Activated gamma-delta T cell treated with Interleukin-2 at 50 U/mL for 16 hours (primary cell): ENCODE measurements around the gene PHRF1.

Experiments
- DNase-seq: peaks from one replicate; pipeline ENCODE4 v3.0.0-alpha.2; 2020

PHRF1 gene

DNA sequence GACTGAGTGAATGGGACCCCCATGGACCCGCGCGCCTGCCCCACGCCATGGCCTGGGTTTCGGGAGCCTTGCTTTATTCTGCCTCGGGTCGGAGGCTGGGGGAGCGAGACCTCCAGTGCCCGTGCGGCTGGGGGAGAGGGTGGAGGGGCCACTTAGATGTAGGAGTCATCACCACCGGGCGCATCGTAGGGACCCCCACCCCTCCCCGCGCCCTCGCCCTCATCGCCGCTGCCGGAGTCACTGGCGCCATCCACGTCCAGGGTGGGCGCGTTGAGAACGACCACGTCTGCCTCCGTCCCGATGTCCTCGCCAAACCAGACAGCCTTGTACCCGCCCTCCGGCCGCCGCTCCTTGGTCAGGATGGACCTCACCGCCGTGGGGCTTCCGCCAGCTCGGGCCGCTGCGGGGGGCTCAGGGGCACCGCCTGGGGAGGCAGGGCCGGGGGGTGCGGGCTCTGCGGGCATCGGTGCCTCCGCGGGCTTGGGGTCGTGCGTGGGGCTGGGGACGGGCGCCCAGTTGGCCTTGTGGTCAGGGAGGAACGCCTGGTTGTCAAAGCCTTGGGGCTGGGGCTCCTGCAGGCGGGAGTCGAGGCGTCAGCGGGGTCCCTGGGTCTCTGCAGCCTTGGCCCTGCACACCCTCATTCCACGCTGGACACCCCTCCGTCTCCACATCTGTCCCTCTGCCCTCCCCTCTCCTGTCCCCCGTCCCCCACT, 41.1 kb downstream of the PHRF1 start:
- no peak for DNase-seq

DNA sequence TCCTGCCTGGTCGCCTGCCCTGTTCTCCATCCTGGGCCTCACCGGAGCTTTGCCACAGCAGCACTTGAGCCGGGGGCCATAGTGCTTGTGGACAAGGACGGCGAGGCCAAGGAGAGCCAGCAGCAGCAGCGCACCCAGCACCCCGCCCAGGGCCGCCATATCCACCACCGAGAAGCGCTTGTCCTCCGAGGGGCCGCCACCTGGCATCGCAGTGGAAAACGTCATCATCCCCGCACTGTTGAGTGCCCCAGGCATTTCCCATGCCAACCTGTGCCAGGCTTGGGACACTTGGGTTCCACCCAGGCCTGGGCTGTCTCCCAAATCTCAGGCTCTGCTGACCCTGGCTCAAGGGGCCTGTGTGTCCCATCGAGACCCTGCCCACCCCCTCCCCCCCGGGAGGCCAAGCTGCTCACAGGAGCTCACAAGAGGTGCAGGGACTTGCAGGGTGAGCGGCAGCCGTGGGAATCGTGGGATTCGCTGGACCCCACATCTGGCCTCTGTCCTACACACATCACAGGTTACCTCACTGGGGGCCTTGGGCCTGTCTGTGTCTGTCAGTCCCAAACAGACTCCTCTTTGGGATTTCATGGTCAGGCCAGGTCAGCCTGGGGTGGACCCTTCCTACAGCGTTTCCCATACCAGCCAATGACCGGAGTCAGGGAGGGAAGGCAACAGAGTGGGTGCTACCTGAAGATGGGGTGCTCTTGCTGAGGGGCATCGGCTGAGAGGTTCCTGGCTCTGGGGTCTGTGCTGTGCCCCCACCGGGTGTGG, 41.8 kb downstream of the PHRF1 start:
- DNase-seq: no peak

DNA sequence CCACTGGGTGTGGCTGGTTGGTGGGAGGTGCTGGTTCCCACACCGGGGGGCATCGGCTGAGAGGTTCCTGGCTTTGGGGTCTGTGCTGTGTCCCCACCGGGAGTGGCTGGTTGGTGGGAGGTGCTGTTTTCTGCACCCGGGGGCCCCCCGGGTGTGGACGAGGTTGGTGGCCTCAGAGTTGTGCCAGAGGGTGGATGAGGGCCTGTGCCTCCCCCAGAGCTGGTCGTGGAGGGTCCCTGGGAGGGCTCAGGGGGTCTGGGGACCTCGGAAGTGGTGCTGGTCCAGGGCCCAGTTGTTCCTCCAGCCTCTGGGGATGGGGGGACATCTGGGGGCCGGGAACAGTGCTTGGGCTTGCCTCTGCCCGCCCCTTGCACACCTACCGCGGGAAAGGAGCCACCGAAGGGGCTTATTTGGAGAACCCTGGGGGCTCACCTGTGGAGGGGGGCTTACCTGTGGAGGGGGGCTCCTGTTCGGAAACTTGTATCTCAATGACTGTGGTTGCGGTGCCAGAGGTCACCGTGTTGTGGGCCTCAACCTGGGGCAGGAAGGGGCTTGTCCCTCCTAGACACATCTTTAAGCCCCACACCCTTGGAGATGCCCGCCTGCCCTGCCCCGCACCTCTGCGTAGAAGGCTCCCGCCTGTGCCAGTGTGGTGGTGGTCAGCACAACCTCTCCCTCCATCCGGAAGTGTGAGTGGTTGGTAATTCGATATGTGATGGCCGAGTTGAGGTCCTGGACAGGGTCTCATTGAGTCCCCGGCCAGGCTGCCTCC, 42.8 kb downstream of the PHRF1 start:
- DNase-seq: no peak

DNA sequence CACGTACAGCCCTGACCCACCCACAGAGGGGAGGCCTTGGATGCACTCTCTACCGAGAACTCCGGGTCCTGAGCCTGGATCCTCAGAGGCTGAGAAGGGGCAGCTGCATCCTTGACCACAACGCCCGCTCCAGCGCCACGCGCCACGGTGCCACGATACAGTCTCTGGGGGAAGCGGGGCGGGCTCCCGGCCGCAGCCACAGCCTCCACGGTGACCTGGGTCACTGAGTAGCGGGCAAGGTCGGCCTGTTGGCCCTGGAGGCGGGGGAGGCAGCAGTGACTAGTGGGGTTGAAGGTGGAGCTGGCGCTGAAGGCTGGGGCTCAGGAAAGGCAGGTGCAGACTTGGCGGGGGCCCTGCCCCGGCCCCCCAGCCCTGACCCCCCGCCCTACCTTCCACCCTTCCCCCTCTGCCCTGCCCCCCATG, 43.4 kb downstream of the PHRF1 start:
- DNase-seq: no peak

DNA sequence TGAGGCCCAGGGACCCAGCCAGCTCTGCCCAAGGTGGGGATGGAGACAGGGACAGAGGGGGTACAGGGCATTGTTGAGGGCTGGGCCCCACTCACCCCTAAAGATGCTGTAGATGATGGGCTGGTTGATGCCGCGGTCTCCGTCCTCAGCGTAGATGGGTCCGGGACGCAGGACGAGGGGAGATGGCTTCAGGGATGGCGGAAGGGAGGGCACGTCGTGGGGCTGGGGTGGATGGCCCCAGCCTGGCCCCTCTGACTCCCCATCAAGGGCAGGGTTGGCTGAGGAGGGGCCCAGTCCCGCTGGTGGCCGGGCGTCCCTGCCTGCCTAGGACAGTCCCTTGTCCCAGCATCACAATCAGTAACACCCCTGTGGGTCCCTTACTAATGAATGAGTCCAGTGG, 43.9 kb downstream of the PHRF1 start:
- DNase-seq: peak; percentile 2

DNA sequence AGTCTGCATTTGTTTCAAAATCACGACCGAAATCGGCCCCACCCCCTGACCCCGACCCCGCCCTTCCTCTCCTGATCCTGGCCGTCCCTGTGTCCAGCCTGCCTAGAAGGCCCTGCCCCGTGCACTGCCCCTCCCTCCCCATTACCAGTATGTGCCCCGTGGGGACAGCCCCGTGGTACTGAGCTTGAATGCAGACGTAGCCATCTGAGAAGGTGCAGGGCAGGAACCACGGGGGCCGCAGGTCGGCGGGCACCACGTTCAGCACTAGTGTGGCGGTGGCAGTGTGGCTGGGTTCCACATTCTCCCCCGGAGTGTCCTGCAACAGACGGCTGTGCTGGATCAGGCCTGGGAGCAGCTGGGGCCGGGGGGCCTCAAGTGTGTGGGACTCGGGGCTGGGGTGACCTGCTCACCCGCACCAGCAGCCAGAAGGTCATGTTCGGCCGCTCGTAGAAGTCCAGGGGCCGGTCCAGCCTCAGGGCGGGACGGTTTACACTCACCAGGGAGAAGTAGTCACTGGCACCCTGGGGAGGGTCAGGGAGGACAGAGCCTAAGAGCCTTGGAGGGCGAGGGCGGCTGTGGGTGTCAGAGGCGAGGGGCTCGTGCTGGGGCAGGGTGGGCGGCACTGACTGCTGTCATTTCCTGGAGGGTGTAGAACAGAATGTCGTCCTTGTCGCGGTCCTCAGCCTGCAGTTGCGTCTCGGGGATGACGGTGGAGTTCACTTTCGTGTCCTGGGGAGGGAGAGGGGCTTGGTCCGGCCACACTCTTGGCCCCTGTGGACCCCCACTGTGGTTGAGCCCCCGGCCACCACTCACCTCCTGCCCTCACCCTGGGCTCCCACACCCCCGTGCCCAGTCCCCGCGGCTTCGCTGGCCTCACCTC, 44.9 kb downstream of the PHRF1 start:
- no peak for DNase-seq

DNA sequence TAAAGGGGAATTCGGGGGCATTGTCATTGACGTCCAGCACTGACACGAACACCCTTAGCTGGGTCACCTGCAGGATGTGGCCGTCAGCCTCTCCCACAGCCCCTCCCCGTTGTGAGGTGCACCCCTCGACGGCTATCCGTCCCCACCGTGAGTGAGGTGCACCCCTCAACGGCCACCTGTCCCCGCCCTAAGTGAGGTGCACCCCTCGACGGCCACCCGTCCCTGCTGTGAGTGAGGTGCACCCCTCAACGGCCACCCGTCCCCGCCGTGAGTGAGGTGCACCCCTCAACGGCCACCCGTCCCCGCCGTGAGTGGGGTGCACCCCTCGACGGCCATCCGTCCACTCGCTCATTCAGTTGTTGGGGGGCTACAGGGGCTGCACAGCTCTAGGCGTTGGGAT, 45.6 kb downstream of the PHRF1 start:
- no peak for DNase-seq

DNA sequence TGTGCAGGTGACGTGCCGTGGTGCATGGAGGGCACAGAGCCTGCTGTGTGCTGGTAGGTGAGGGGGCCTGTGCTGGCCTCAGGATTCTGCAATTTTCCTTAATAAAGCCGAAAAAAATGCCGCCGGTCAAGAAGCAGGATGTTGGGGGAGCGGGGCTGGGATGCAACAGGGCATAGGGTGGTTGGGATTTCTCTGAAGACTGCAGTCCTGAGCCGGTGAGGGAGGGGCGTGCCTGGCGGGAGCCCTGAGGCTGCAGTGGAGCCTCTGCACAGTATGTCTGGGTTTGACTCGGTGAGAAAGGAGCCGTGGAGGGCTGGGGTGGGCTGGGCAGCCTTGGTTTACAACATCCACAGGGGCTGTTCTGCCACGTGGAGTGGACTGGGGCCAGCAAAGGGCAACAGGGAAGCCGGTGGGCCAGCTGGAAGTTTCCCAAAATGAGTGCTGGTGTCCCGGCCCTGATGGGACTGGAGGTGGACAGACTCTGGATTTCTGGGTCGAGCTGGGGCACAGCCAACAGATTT, 47.1 kb downstream of the PHRF1 start:
- no peak for DNase-seq

DNA sequence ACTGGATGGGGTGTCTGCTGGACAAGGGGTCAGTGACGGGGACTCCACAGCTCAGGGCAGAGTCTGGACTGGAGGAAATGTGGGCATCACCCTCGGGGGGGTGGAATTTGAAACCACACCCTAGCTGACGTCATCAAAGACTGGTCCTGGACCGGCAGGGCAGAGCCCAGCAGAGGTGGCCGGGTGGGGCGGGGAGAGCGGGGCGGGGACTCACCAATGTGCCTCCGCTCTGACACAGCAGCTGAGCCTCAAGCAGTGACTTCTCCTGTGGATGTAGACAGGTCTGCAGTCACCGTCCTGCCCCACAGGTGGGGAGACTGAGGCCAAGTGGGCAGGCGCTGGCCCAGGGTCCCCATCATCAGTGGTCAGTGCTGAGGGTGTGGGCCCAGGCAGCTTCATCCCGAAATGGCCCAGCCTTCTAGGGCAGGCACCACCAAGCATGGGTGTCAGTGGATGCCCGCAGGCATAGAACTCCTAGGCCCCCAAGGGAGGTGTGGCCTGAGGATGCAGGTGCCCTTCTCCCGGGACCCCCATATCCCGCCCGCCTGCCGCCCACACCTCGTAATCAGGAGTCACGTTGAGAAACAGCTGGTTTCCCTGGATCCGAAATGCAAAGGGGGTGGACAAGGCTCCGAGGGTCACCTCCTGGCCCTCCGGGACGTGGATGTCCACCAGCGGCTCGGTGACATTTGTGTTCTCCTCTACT, 47.9 kb downstream of the PHRF1 start:
- DNase-seq: no peak

DNA sequence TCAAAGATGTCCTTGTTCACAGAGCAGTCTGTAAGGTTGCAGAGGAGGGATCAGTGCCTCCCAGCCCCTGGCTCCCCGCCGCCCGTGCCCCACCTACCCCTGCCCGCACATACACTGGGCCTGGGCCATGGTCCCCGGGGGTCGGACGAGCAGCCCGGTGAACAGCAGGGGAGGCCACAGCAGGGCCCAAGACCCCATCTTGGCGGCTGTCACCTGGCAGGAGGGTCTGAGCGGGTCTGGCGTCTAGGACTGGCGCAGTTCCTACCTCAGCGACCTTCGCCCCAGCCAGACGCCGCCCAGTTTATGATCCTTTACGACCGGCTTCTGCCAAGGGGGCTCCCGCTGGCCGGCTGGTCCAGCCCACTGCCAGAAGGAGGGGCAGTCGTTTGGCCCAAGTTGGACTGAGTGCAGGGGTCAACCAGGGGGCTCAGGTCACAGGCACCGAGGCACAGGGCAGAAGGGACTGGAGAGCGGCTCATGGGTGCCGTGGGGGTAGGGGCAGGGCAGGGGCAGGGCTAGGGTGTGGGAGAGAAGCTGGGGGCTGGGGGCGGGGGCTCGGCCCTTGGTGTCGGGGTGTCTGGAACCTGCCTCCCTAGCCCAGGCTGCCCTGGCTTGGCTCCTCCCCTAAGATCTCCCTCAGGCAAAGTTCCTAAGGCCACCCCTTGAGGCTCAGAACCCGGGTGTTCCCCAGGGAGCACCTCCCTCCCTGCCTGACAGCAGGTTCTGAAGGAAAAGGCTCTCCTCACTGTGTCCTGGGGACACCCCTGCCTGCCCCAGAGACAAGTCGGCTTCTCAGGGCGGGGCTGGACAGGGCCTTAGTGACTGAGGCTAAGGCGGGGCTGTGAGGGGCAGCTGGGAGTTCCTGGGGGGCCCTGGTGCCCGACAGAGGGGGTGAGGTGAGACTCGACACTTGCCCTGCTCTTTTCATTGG, 48.7 kb downstream of the PHRF1 start, which contains the start of gene CDHR5:
Gene CDHR5, minus strand, starts transcription at position 251 of the 931 bp plus-strand sequence. Its CDS starts 53 bp downstream, at position 198.
- DNase-seq: no peak

DNA sequence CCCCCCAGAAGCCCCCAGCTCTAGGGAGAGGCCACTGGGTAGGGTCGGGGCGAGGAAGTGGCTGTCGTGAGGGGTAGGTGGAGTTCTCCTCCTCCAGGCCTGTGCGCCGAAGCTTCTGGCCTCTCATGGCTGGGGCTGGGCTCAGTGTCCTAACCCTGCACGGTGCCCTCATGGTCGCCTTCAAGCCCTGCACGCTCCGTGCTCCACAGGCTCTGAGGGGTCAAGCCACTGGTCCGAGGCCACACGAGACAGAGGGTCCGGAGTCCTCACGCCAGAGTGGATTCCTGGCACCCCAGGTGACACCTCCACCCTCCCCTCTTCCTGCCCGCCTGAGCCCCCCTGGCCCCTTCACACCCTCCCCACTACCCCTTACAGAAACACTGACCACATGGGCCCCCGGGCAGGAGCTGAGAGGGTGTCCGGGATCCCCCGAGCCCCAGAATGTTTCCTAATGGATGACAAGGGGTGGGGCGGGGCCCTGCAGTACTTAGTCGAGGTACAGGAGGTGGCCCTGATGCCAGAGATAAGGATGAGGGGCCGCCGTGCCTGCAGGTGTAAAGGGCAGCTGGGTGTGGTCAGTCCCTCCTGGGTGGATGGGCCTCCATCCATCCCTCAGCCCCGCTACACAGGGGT, 49.5 kb downstream of the PHRF1 start:
- no peak for DNase-seq

DNA sequence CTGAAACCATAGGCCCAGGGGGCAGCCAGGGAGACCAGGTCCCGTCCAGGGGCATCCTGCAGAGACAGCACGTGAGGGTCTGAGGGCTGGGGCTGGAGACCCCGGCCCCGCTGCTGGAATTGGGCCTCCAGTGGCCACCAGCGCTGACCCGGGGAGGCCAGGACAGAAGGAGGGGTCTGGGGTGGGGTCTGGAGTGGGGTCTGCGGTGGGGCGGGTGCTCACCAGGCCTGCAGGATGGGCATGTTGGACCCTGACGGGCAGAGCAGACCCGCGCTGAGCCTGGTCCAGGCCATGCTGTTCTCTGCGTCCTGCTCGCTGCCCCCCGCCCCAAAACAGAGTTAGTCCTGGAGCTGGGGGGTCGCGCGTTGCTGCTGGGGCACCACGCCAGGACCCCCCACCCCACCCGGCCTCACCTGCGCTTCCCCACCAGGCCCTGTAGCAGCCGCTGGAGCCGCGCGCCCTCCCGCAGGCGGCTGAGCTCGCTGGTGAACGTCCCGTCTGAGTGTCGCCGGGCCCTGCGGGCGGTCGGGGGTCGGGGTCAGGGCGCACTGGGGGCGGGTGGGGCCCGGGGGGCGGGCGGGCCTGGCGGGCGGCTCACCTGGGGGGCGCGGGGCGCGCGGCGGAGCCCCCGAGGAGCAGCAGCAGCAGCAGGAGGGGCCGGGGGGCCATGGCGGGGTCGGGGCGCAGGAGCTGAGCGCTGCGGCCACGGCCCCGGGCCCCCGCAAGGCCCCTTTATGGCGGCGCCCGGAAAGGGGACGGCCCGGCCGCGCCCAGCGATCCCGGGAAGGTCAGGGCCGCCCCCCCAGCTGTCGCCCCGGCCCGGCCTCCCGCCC, 50.4 kb downstream of the PHRF1 start, which contains the start of gene SCT:
Gene SCT, minus strand, starts transcription at position 707 of the 833 bp plus-strand sequence. Its CDS starts 38 bp downstream, at position 669.
- DNase-seq: no peak

DNA sequence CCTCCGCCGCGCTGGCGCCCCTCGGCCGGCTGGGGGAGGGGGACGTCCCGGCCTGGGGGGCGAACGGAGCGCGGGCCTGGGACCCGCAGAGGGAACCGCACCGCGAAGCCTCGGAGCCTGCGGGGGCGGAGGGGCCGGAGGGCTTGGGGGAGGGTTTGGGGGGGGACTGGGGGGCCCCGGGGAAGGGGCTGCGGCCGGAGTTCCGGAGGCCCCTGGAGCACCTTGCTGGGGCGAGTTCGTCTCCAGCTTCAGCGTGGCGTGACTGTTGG, 51.0 kb downstream of the PHRF1 start:
- no peak for DNase-seq

DNA sequence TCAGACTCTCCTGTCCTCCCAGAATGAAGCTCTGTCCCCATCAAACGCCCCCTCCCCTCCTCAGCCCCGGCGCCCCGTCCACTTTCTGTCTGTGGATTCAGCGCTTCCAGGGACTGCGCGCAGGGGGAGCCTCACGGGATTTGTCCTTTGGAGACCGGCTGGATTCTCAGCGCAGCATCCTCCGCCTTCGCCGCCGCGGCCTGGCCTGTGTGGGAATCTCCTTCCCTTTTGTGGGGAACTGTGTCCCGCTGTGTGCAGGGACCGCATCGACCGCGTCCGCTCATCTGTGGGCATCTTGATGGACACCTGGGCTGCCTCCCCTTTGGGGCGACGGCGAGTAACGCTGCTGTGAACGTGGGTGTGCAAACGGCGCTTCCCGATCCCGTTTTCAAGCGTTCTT, 51.8 kb downstream of the PHRF1 start:
- no peak for DNase-seq

DNA sequence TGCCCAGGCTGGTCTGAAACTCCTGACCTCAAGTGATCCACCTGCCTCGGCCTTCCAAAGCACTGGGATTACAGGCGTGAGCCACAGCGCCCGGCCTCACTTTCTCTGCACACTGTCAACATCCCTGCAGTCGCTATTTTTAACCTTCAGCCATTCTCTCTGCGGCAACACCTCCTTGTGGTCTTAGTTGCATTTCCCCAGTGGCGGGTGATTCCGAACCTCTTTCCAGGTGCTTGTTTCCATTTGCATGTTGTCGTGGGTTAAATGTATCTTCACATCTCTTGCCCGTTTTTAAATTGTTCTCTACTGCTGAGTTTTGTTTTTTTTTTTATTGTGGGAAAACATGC, 52.9 kb downstream of the PHRF1 start:
- no peak for DNase-seq

DNA sequence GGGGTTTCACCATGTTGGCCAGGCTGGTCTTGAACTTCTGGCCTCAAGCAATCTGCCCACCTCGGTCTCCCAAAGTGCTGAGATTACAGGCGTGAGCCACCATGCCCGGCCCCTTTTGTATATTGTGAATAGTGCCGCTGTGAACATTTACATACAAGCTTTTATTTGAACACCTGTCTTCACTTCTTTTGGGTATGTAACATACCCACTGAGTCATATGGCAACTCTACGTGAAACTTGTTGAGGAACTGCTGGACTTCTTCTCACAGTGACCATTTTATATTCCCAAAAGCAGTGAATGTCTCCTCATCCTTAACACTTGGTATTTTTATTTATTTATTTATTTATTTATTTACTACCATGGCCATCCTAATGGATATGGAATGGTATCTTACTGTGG, 54.6 kb downstream of the PHRF1 start:
- no peak for DNase-seq

DNA sequence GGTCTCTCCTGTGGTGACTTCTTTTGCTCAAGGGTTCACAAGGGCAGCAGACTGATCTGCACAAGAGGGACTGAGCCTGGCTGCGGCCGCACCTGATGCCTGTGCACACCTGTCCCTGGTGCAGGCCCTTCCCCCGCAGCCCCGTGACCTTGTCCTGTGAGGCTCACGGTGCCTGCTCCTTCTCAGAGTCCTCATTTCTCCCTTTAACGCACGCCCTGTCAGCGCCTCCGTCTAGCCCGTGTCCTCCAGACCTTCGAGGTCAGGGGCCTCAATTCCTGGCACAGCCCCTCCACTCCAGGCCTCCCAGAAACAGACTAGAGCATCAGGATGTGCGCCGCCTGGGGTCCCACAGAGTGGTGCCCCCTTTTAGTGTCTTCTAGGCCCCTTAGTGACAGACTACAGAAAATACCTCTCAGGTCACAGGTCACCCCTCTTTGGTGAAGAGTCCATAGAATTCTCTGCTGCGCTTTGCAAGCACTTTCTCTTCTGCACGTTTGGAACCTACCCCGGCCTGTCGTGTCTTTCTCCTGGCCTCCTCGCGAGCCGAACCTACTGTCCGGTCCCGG, 59.8 kb downstream of the PHRF1 start:
- DNase-seq: no peak

DNA sequence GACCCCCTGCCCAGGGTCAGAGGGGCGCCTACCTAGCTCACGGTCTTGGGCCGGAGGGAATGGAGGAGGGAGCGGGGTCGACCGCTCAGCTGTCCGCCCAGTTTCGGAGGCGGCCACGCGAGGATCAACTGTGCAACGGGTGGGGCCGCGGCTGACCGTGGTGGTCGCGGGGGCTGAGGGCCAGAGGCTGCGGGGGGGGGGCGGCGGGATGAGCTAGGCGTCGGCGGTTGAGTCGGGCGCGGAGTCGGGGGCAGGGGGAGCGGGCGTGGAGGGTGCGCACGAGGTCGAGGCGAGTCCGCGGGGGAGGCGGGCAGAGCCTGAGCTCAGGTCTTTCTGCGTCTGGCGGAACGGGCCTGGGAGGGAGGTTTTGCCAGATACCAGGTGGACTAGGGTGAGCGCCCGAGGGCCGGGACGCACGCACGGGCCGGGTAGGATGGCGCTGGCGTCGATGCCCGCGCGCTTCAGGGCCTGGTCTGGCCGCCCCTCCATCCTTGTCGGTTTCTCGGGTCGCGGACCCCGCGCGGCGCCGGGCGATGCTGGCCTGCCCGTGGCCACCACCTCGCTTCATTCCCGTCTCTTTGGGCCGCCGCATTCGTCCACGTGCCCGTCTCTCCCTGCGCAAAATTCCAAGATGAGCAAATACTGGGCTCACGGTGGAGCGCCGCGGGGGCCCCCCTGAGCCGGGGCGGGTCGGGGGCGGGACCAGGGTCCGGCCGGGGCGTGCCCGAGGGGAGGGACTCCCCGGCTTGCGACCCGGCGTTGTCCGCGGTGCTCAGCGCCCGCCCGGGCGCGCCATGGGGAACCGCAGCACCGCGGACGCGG, 60.5 kb downstream of the PHRF1 start, which contains the start of gene DRD4:
Gene DRD4, plus strand, starts transcription at position 759 of the 822 bp plus-strand sequence. Its CDS starts 36 bp downstream, at position 795.
- DNase-seq: no peak
